GM06990 (cell line): ENCODE measurements around the gene MLYCD.

ENCODE experiments used
- DNase-seq: peaks from one replicate; pipeline ENCODE4 v3.0.0-alpha.2; 2011; ENCODE audit not compliant: insufficient read length; ENCODE audit errors: extremely low read depth
- H3K27me3 ChIP-seq: replicated peaks from 2 replicates; pipeline ENCODE4 v1.6.0; 2011; ENCODE audit warnings: low read length; ENCODE audit not compliant: control insufficient read depth, insufficient read depth
- H3K36me3 ChIP-seq: 2 replicates; pipeline ENCODE4 v1.5.1; 2011; ENCODE audit warnings: low read length; ENCODE audit not compliant: control insufficient read depth, insufficient read depth
- H3K4me3 ChIP-seq: replicated peaks from 2 replicates; pipeline ENCODE4 v1.5.1; 2011; ENCODE audit warnings: low read depth, mild to moderate bottlenecking, control low read depth, low read length
- TF ChIP-seq, protein P1 (sequence below): IDR thresholded peaks from 2 replicates; pipeline ENCODE4 v1.5.1; 2011; ENCODE audit warnings: low read length, control low read depth, mild to moderate bottlenecking, inconsistent platforms; ENCODE audit not compliant: insufficient read depth, poor library complexity, severe bottlenecking

The MLYCD gene

GRCh38 chr16:83945587-83945986 is 46.7 kb downstream of the MLYCD start:
- Histone ChIP-seq H3K4me3 (no peak overlapping the region), H3K36me3 (no peaks in the 10 kb centered on the region), H3K27me3 (no peaks in the 10 kb centered on the region; the same call in 1 of the 2 replicates)
- TF ChIP-seq, protein P1, sequence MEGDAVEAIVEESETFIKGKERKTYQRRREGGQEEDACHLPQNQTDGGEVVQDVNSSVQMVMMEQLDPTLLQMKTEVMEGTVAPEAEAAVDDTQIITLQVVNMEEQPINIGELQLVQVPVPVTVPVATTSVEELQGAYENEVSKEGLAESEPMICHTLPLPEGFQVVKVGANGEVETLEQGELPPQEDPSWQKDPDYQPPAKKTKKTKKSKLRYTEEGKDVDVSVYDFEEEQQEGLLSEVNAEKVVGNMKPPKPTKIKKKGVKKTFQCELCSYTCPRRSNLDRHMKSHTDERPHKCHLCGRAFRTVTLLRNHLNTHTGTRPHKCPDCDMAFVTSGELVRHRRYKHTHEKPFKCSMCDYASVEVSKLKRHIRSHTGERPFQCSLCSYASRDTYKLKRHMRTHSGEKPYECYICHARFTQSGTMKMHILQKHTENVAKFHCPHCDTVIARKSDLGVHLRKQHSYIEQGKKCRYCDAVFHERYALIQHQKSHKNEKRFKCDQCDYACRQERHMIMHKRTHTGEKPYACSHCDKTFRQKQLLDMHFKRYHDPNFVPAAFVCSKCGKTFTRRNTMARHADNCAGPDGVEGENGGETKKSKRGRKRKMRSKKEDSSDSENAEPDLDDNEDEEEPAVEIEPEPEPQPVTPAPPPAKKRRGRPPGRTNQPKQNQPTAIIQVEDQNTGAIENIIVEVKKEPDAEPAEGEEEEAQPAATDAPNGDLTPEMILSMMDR: no peak
- no peak for DNase-seq

DNA sequence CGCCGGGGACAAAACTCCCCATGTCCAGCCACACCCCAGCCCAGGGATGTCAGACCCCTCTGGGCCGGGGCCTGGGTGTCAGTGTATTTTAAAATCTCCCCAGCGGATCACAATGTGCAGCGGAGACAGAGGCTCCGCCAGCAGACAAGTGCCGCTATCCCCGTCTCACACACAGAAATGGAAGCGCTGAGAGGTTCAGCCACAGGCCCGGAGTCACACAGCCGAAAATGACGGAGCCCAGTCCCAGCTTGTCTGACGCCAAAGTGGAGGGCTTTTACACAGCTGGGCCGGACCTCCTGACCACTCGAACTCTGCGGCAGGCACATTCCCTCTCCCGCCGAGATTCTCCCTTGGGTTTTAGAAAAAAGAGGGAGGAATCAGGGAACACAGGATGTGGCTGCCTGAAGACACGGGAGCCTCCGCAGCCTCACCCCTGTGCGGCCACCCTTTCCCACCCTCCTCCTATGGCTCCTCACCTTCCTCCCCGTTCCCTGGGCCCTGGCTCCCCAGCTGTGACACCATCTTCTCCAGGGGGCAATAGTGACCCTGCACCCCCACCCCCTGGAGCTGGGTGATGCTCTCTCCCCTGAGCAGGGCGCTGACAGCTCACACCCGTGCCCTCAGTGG is 47.4 kb downstream of the MLYCD start:
- H3K4me3 ChIP-seq: no peak overlapping the region
- no peaks in the 10 kb centered on the region; the same call in 1 of the 2 replicates for H3K27me3 ChIP-seq
- H3K36me3 ChIP-seq: no peaks in the 10 kb centered on the region
- no peak for DNase-seq
- TF ChIP-seq, protein P1: no peak

- no peak overlapping the region for H3K4me3 ChIP-seq
- no peak for DNase-seq
- no peaks in the 10 kb centered on the region; the same call in 1 of the 2 replicates for H3K27me3 ChIP-seq
- H3K36me3 ChIP-seq: no peaks in the 10 kb centered on the region
- TF ChIP-seq, protein P1: no peak
Measured at GRCh38 chr16:83946781-83947566, 48.1 kb downstream of the MLYCD start.

DNA sequence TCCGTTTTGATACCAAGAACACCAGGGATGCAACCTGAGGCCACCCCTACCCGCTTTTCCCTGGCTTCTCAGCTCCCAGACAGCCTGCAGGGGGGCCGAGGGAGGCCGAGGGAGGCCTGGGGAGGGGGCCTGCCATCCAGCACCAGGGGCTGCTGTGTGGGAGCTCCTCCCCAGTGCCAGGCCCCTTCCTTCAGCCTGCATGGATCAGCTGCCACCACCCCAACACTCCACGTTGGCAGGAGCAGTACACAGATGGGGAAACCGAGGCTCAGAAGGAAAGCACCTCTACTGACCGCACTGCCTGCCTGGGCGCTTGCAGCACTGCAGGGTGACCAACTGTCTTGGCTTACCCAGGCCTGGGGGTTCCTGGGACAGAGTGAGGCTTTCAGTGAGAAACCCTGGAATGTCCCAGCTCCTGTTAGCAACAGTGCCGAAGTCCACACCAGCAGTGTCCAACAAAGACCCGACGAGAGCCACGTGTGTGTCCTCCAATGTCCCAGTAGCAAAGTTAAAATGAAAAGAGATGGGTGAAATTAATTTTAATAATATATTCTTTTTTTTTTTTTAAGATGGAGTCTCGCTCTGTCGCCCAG is 48.8 kb downstream of the MLYCD start:
- TF ChIP-seq, protein P1: no peak
- Histone ChIP-seq H3K36me3 (no peaks in the 10 kb centered on the region), H3K4me3 (no peak overlapping the region), H3K27me3 (no peaks in the 10 kb centered on the region; the same call in 1 of the 2 replicates)
- DNase-seq: no peak

GRCh38 chr16:83948914-83949723 is 50.2 kb downstream of the MLYCD start:
- no peak for DNase-seq
- Histone ChIP-seq H3K36me3 (no peaks in the 10 kb centered on the region), H3K4me3 (no peak overlapping the region), H3K27me3 (no peaks in the 10 kb centered on the region; the same call in 1 of the 2 replicates)
- TF ChIP-seq, protein P1: no peak
